Muscle layer of colon (tissue), 2 donors: ENCODE measurements around the gene CCN6.
"Not testable (repeated sequence)": the region's sequence is repeated elsewhere in the genome, so short reads cannot be mapped to it uniquely, and the experiment has no call there.

Source experiments
- H3K27ac ChIP-seq: one replicate; pipeline ENCODE4 v1.7.0; 2013; ENCODE audit warnings: low read depth, mild to moderate bottlenecking, low read length, moderate library complexity
- H3K27me3 ChIP-seq, 2 donors: one replicate each; pipeline ENCODE4 v1.7.0; 2013; ENCODE audit warnings: low read length in 2 of 2, mild to moderate bottlenecking in 2 of 2; ENCODE audit not compliant: insufficient read depth in 2 of 2, control insufficient read depth in 1 of 2
- H3K36me3 ChIP-seq: one replicate; pipeline ENCODE4 v1.7.0; 2013; ENCODE audit warnings: mild to moderate bottlenecking, low read length; ENCODE audit not compliant: insufficient read depth
- H3K4me1 ChIP-seq: one replicate; pipeline ENCODE4 v1.7.0; 2013; ENCODE audit warnings: mild to moderate bottlenecking, low read length; ENCODE audit not compliant: insufficient read depth
- H3K4me3 ChIP-seq, 2 donors: one replicate each; pipeline ENCODE4 v1.7.0; 2013; ENCODE audit warnings: low read length in 2 of 2, low read depth in 1 of 2, mild to moderate bottlenecking in 1 of 2, moderate library complexity in 1 of 2
- H3K9ac ChIP-seq: one replicate; pipeline ENCODE4 v1.7.0; 2013; ENCODE audit warnings: low read length
- H3K9me3 ChIP-seq: one replicate; pipeline ENCODE4 v1.7.0; 2013; ENCODE audit warnings: mild to moderate bottlenecking, low read length
- donor health status: abdominal sarcoma.
- donor health status: Adenocarcinoma of cecum.

CCN6 gene

GRCh38 chr6:112100561-112100960 lies 46.7 kb downstream of the CCN6 start:
- Histone ChIP-seq H3K4me1 (no peaks in the 10 kb centered on the region), H3K27me3 (no peaks in the 10 kb centered on the region), H3K27ac (no peak overlapping the region), H3K4me3 (no peak overlapping the region), H3K9ac (no peak overlapping the region), H3K36me3 (peaks cover 14% of the 10 kb centered on the region), H3K9me3 (no peaks in the 10 kb centered on the region)

GRCh38 chr6:112106026-112106425 lies 52.1 kb downstream of the CCN6 start:
- not testable (repeated sequence) for H3K27me3 ChIP-seq, H3K4me1 ChIP-seq, H3K4me3 ChIP-seq, H3K9me3 ChIP-seq, H3K9ac ChIP-seq, H3K27ac ChIP-seq
- peaks cover 39% of the 10 kb centered on the region for H3K36me3 ChIP-seq

- Histone ChIP-seq H3K27me3 (no peaks in the 10 kb centered on the region), H3K4me3 (no peak overlapping the region), H3K4me1 (no peaks in the 10 kb centered on the region), H3K9me3 (no peaks in the 10 kb centered on the region), H3K36me3 (peaks cover 44% of the 10 kb centered on the region), H3K27ac (no peak overlapping the region), H3K9ac (no peak overlapping the region)
Observed at GRCh38 chr6:112106562-112106961, 52.7 kb downstream of the CCN6 start.

- H3K36me3 ChIP-seq = peaks cover 69% of the 10 kb centered on the region
- no peaks in the 10 kb centered on the region for H3K9me3 ChIP-seq
- no peaks in the 10 kb centered on the region for H3K27me3 ChIP-seq
- no peaks in the 10 kb centered on the region for H3K4me1 ChIP-seq
- H3K27ac ChIP-seq = no peak overlapping the region
- no peak overlapping the region for H3K4me3 ChIP-seq
- H3K9ac ChIP-seq = no peak overlapping the region
Observed at GRCh38 chr6:112109262-112109661, 55.4 kb downstream of the CCN6 start.

- H3K36me3 ChIP-seq = peaks cover 88% of the 10 kb centered on the region
- no peaks in the 10 kb centered on the region for H3K27me3 ChIP-seq
- no peak overlapping the region for H3K9ac ChIP-seq
- no peak overlapping the region for H3K4me3 ChIP-seq
- H3K9me3 ChIP-seq = no peaks in the 10 kb centered on the region
- H3K4me1 ChIP-seq = peaks cover 7% of the 10 kb centered on the region
- no peak overlapping the region for H3K27ac ChIP-seq
Observed at GRCh38 chr6:112113431-112113830, 59.5 kb downstream of the CCN6 start.

GRCh38 chr6:112113918-112114317 lies 60.0 kb downstream of the CCN6 start:
- no peak overlapping the region for H3K4me3 ChIP-seq
- no peaks in the 10 kb centered on the region for H3K9me3 ChIP-seq
- peaks cover 89% of the 10 kb centered on the region for H3K36me3 ChIP-seq
- no peak overlapping the region for H3K27ac ChIP-seq
- no peak overlapping the region for H3K9ac ChIP-seq
- H3K27me3 ChIP-seq = no peaks in the 10 kb centered on the region
- H3K4me1 ChIP-seq = peaks cover 7% of the 10 kb centered on the region

GRCh38 chr6:112114577-112115223 lies 60.8 kb downstream of the CCN6 start:
- peaks cover 7% of the 10 kb centered on the region for H3K4me1 ChIP-seq
- no peak overlapping the region for H3K9ac ChIP-seq
- no peak overlapping the region for H3K4me3 ChIP-seq
- H3K27ac ChIP-seq = no peak overlapping the region
- no peaks in the 10 kb centered on the region for H3K27me3 ChIP-seq
- H3K36me3 ChIP-seq = peaks cover 89% of the 10 kb centered on the region
- no peaks in the 10 kb centered on the region for H3K9me3 ChIP-seq

- Histone ChIP-seq H3K27ac (no peak overlapping the region), H3K9me3 (no peaks in the 10 kb centered on the region), H3K4me3 (no peak overlapping the region), H3K4me1 (peaks cover 7% of the 10 kb centered on the region), H3K36me3 (peaks cover 93% of the 10 kb centered on the region), H3K9ac (no peak overlapping the region), H3K27me3 (no peaks in the 10 kb centered on the region)
Observed at GRCh38 chr6:112116221-112116620, 62.3 kb downstream of the CCN6 start.

- Histone ChIP-seq H3K4me3 (no peak overlapping the region), H3K9me3 (no peaks in the 10 kb centered on the region), H3K36me3 (peaks cover 92% of the 10 kb centered on the region), H3K27ac (no peak overlapping the region), H3K4me1 (peaks cover 7% of the 10 kb centered on the region), H3K27me3 (no peaks in the 10 kb centered on the region), H3K9ac (no peak overlapping the region)
Observed at GRCh38 chr6:112117554-112117953, 63.6 kb downstream of the CCN6 start.

- no peak overlapping the region for H3K4me3 ChIP-seq
- H3K9ac ChIP-seq = no peak overlapping the region
- peaks cover 94% of the 10 kb centered on the region for H3K36me3 ChIP-seq
- no peak overlapping the region for H3K27ac ChIP-seq
- no peaks in the 10 kb centered on the region for H3K9me3 ChIP-seq
- no peaks in the 10 kb centered on the region for H3K27me3 ChIP-seq
- H3K4me1 ChIP-seq = peaks cover 7% of the 10 kb centered on the region
Observed at GRCh38 chr6:112118034-112118433, 64.1 kb downstream of the CCN6 start.
